NCI-H187 (cell line): ENCODE measurements around the gene PITPNC1.
A peak's percentile ranks its signal among the peaks of the same experiment; 100 is the strongest.
"Not testable (repeated sequence)": the region's sequence is repeated elsewhere in the genome, so short reads cannot be mapped to it uniquely, and the experiment has no call there.

Source experiments
- DNase-seq, 2 experiments: peaks; one replicate each; lab custom pipeline; 2025; lab: John Stamatoyannopoulos, UW

The PITPNC1 gene

DNA sequence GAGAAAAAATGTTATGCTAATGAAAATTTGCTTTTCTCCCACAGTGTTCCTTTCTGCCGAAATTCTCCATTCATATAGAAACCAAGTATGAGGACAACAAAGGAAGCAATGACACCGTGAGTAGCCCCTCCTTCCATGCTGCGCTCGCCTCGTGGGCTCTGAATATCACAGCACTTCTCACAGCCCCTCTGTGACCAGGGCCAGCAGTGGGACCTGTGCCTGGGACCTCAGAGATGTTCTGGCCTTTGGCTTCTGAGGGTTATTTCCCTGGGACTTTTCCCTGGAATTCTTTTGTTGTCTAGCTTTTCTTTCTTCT, 201.0 kb downstream of the PITPNC1 start:
- DNase-seq: no peak

DNA sequence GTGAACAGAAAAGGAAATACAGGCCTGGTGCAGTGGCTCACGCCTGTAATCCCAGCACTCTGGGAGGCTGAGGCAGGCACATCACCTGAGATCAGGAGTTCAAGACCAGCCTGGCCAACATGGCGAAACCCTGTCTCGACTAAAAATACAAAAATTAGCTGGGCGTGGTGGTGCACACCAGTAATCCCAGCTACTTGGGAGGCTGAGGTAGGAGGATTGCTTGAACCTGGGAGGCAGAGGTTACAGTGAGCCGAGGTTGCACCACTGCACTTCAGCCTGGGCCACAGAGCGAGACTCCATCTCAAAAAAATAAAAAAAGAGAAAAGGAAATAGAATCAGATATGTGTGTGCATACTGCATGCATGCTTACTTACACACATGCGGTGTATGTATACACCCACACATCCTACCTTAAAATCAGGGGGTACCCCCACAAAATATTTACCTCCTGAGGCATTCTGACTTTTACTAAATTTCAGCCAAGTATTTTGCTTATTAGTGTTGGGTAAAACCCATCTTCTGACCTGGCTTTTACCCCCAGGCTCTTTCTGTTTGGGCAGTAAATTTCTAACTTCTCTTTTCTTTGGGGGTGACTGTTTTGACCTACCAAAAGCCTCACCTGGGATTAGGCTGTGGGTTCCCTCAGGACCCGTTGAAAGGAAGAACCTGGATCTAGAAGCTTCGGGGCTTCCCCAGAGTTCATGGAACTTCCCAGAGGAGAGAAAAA, 201.8 kb downstream of the PITPNC1 start:
- DNase-seq: not testable (repeated sequence)

DNA sequence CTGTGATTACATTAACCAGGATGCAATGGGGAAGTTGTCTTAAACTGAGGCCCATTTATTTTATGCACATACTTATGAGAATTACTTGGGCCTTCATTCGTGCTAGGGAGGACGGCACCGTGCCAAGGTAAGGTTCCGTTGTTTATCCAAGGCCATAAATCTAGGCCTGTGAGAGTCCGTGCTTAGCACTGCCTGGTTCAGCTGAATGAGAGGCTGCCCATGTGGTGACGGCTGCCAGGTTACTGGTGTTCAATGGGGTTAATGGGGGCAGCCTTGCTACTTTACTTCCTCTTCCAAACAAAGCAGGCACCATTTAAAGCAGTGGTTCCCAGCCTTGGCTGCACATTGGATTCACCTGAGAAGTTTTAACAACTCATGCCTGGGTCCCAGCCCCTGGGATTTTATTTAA, 205.6 kb downstream of the PITPNC1 start:
- DNase-seq: peak in 1 of 2 experiments; percentile 22

DNA sequence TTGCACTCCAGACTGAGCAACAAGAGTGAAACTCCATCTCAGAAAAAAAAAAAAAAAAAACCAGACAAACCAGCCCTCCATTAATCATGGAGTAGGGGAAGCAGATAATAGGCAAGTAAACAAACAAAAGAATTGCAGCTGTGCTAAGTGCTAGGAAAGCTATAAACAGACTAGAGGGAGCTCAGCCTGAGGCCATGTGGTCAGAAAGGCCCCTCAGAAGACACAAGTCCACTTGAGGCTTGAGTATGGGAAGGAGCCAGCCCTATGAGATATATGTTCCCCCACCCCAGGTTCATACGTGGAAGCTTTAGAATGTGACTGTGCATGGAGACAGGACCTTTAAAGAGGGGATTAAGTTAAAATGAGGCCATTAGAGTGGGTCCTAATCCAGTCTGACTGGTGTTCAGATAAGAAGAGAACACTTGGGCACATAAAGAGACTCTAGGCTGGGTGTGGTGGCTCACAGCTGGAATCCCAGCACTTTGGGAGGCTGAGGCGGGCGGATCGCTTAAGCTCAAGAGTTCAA, 208.1 kb downstream of the PITPNC1 start:
- DNase-seq: peak; percentile 8 to 23

DNA sequence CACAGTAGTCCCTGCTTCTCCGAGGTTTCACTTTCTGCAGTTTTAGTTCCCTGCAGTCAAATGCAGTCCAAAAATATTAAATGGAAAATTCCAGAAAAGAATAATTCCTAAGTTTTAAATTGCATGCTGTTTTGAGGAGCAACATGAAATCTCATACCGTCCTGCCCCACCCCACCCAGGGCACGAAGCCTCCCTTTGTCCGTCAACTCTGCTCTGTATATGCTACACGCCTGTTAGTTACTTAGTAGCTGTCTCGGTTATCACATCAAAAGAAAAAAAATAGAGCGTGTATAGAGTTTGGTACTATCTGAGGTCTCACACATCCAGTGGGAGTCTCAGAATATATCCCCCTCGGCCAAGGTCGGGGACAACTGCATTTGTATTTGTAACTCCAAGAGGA, 211.2 kb downstream of the PITPNC1 start:
- DNase-seq: no peak

DNA sequence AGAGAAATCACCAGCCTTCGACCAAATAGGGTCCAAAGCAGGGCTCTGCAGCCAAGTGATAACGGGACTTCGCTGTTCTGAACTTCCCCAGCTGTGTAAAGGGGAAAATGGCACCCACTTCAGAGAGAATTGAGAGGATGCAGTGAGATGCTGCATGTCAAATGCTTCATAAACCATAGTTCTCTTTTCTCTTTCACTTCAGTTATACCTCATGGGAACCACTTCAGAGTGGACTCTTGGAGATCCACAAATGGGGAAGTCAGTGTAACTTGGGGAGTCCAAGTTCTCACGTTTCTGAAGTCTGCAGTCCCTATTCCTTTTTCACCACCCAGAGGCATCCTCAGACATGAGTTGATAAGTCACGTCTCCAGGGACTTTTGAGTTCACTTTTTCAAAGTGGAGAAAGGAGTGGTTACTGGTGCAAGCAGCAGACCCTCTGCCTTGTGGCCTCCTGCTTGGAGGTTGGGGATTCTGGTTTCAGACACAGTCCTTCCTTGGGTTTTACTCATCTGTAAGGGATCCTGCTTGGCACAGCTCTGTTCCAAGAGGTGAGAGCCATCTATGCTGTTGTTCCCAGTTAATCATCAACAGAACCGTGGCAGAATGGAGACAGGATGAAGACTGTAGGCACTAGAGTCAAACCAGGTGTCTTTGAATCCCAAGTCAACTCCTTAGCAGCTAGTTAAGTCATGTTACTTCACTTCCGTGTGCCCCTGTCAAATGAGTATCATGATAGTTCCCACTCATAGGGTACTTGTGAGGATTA, 217.2 kb downstream of the PITPNC1 start:
- no peak for DNase-seq

DNA sequence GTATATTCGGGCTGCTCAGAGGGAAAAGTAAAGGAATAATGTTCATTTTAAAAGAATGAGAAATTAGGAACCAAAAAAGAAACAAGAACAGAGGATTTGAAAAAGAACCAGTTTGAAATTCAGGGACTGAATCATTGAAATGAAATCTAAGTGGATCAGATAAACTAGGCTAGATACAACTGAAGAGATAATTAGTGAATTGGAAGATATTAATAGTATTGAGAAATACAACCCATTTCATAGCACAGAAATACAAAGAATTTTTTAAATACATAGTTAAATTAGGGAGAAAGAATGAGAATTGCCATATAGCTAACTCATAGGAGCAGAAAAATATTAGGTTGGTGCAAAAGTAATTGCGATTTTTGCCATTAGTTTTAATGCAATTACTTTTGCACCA, 223.3 kb downstream of the PITPNC1 start:
- no peak for DNase-seq

DNA sequence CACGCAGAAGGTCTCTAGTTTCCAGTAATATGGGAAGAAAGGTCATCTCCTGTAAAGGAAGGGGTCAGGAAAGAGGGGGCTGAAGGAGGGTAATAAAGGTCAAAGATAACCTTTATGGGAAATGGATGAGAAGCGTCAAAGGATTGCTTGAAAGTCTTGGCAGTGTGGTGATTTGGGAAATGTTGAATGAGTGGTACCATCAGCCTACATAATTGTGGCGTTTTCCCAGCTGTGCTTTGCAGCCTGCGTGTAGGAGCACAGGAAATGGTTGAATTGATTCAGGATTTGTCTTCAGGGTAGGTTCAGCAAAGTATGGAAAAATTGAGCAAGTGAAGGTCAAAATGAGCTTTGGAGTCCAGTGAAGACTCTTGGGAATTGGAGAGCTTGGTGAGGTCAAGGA, 224.8 kb downstream of the PITPNC1 start:
- DNase-seq: no peak

DNA sequence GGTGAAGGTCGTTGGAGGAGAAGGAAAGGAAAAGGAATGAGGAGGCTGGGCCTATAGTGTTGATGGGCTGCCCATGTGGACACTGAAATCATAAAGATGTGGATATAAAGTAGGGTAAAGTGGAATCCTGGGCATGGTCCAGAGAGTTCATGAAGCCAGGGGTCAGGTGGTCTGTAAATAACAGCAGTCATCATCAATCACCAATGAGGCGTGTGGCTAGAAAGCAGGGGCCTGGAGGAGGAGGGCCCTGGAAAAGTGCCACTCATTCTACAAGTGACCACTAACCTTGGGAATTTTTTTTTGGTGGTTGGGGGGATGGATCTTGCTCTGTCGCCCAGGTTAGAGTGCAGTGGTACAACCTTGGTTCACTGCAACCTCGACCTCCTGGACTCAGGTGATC, 225.4 kb downstream of the PITPNC1 start:
- DNase-seq: no peak

DNA sequence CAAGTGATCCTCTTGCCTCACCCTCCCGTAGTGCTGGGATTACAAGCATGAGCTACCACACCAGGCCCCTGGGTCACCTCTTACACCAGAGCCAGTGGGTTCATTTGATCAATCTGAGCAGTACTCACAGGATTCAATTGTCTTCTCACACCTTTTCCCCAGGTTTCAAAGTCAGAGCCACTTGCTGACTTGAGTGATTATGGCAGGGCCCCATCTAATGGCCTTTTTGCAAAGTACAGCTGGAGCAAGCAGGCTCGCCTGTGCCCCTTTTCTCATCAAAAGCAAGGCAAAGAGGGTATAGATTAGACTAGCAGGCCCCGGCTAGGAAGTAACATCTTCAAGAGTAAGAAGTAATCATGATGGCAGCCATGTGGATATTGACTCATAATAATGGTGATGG, 225.9 kb downstream of the PITPNC1 start:
- peak in 1 of 2 experiments; percentile 5 for DNase-seq

DNA sequence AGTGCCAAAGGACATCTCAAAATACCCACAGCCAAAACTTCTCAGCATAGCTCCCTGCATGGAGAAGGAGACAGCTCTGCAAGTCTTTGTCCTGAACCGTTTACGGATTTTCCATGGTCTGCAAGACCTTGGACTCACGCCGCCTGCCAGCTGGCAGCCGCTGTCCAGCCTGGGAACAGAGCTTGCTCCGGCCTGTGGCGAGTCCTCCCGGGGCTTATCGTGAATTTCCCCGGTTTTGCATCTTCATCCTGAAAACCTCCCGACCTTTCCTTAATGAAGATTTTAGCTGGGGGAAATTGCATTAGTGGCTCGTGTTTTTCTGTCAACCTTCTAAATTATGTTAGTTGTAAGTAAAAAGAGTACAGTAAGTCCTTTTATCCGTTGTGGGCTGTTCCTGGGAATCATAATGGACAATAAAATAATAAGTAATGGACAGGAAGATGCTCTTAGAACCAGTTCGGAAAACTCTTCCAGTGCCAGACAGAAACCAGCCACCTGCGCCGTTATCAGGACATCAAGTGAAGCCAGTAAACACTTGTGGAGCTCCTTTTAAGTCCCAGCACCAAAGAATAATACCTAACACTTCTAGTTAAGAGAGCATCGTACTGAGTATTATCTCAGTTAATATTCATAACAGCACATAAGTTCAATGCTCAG, 228.3 kb downstream of the PITPNC1 start:
- DNase-seq: no peak

DNA sequence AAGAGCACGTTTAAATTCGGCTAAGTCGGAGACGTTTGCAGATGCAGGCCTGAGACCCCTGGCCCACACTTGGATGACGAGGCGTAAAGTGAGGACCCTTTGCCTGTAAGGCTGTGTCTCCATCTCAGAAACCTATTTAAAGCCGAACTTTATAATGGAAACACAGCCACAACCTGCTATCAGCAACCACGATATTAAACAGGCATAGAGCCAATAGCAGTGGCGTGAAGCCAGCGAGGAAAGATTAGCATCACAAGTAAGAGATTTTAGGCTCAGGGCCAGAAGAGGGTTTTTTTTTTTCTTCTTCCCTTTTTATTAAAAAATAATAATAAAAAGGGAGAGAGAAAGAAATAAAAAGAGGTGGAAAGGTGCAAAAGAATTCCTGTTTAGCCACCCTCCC, 229.4 kb downstream of the PITPNC1 start:
- DNase-seq: no peak

DNA sequence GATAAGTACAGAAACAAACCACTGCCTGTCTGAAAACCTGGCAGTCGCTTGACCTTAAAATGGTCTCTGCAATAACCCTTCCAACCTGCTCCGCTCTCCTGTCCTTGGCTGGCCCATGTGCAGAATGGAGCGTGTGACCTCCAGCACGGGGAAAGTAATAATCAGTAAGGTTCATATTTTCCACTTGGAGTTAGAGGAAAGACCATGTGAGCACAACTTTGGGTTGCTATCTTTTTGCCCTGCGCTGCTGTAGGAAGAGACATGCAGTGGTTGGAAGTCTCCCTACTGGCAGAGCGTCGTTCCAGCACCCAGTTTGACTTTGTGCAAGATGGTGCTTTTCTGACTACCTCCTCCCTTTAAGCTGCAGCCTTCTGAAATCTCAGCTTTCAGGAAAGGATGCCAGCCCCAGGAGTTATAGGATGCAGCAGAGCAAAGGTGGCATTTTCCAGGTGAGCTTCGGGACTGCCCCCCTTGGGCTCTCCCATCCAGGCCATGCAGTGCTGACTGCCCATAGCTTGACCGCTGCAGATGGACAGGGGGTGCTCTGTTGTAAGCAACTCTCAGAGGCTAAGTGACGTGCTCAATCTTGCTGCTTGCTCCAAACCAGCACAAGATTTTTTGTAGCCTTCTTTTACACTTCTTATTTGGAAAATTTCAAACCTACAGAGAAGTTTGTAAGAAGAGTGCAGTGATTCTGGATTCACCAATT, 230.0 kb downstream of the PITPNC1 start:
- no peak for DNase-seq

DNA sequence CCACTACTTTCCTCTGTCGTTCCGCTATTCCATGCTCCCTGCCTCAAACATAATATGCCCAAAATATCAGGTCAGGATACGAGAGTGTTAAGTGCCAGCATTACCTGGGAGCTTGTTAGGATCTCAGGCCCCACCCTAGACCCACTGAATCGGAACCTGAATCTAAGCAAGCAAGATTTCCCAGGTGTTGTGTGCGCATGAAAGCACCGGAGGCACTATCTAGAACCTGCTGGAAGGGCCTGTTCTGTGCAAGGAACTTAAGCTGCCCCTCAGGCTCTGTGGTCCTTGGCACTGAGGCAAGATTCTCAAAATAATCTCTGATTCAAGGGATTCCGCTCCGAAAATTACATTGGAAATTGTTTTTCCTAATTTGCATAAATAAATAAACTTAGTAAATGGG, 233.0 kb downstream of the PITPNC1 start:
- DNase-seq: no peak

DNA sequence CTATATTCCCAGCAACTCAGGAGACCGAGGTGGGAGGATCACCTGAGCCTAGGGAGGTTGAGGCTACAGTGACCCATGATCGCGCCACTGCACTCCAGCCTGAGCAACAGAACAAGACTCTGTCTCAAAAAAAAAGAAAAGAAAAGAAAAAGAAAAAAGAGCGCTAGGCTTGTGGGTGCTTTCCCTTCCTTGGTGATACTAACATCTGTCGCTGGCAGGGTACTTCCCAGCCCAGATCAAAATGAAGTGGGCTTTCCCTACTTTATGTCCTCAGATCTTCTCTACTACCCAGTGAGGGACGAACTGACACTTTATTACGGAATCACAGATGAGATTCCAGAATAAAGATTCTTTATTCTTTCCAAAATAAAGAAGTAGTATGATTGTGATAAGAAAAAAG, 236.9 kb downstream of the PITPNC1 start:
- DNase-seq: no peak

DNA sequence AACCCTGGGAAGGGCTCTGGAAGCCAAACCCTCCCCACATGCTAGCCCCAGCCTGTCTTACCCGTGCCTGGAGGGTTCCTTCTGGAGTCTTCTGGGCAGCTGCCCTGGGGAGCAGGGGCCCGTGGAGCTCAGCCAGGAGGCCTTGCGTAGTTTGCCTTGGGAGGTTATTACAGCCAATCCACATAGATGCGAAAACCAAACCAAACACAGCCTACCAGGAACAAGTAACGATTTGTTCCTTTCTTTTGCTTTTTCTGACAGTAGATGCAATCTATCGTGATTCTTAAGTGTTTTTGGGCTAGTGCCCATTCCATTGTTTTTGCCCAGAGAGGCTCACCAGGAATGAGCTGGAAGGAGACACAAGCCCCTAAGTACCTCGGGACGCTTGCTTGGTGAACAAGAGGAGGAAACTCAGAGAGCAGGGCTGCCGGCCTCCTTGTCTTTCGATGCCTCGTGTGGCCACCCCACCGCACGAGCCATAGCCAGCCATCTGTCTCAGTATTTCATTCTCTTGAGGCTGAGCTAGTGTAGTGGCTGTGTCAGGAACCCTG, 238.0 kb downstream of the PITPNC1 start:
- DNase-seq: no peak

DNA sequence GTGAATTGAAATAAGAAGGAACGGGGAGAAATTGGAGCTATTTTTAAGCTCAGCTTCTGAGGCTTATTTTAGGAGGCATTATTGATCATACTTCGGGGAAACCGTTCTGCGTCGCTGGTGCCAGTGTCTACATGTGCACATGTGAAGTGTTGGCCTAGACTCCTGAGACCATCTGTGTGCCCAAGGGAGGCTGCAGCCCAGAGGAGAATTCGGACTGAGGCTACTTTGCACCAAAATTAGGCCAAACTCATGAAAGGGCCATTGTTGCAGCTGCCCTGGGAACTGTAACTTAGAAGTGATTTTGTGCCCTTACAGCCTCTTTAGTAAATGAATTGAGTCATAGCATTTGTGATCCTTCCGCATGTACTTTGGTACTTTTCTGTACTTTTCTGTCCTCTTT, 238.7 kb downstream of the PITPNC1 start:
- no peak for DNase-seq

DNA sequence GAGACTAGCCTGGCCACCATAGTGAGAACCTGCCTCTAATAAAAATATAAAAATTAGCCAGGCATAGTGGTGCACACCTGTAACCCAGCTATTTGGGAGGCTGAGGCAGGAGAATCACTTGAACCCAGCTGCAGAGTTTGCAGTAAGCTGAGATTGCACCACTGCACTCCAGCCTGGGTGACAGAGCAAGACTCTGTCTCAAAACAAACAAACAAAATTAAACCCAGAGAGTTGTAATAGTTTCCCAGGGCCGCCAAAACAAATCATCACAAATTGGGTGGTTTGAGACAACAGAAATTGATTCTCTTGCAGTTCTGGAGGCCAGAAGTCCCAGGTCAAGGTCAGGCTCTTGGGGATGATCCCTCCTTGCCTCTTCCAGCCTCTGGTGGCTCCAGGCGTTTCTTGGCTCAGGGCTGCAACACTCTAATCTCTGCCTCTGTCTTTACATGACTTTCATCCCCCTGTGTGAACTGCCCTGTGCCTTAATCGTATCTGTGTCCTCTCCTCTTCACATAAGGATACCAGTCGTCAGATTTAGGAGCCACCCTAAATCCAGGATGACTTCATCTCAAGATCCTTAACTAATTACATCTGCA, 240.3 kb downstream of the PITPNC1 start:
- DNase-seq: no peak

DNA sequence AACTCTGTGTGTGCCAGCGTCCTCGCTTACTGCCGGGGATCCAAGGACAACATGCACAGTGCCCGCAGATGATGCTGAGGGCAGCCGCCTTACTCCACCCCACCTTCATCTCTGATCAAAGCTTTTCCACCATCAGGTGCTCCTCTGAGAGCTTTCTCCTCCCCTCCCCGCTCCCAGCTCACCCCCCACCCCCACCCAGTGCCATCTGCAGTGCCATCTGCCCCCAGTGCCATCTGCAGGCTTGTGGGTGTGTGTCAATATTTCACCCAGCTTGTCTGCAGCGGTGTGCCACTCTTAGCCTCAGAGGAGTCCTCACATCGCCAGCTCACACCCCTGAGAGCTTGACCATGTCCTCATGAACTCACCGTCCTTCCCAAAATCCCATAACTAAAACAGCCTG, 242.5 kb downstream of the PITPNC1 start:
- no peak for DNase-seq

DNA sequence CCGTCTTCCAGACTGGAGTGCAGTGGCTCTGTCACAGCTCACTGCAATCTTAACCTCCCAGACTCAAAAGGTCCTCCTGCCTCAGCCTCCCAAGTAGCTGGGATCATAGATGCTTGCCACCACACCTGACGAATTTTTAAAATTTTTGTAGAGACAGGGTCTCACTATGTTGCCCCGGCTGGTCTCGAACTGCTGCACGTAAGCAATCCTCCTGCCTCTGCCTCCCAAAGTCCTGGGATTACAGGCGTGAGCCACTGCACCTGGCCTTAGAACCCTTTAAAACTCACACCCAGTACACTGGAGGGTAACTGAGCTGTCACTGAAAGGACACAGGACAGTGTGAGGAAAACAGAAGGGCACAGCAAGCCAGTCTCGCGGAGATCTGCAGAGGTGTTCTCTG, 243.0 kb downstream of the PITPNC1 start:
- DNase-seq: no peak

DNA sequence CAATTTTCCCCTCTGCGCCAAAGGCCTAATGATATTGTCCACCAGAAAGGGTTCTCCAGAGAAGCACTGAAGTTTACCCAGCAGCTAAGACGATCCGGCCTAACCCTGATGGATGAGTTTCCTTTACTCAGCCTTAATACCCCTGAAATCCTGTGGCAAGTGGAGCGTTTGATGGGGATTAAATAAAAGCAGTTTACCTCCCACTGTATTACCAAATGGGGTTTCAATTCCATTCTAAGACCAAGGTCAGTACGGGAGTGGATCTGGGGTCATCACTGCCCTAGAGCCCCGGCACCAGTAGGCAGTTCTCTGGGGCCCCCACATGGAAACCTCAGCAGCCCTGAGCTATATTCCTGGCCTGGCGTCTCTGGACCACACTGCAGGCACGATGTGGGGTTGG, 243.6 kb downstream of the PITPNC1 start:
- no peak for DNase-seq

DNA sequence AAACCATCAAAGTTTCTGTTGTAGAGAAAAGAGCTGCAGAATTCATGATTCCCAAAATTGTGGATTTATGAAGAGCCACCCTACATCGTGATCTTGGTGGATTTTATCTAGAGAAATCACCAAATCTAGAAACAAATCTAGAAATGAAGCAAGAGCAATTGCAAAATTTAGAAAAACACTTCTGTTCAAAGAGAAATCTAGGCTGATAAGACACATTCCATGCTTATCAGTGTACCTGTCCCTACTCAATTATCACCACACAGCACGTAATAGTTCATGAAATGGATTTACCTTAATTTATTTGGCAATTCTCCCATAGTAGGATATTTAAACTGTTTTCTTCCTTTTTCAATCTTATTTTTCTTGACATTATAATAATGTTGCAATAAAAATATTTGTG, 246.7 kb downstream of the PITPNC1 start:
- DNase-seq: no peak
